ENCODE results near the gene PIK3R2.

DNA sequence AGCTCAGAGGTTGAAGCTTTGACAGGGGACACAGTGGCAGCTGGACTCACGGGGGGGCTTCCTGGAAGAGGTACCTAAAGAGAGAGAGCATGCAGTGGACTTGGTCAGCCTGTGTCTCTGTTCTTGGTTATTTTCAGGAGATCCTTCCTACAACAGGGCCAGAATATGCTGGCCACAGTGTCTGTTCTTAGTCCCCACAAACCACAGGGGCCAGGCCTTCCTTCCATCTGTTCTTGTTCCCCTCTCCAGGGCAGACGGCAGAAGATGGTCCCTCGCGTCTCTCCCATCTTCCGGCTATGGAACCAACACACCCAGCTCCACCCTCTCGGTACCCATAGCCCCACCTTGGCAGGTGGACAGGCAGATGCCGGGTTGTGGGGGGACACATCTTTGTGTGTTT lies 30.5 kb upstream of the PIK3R2 start:
- TF ChIP-seq, protein P1, sequence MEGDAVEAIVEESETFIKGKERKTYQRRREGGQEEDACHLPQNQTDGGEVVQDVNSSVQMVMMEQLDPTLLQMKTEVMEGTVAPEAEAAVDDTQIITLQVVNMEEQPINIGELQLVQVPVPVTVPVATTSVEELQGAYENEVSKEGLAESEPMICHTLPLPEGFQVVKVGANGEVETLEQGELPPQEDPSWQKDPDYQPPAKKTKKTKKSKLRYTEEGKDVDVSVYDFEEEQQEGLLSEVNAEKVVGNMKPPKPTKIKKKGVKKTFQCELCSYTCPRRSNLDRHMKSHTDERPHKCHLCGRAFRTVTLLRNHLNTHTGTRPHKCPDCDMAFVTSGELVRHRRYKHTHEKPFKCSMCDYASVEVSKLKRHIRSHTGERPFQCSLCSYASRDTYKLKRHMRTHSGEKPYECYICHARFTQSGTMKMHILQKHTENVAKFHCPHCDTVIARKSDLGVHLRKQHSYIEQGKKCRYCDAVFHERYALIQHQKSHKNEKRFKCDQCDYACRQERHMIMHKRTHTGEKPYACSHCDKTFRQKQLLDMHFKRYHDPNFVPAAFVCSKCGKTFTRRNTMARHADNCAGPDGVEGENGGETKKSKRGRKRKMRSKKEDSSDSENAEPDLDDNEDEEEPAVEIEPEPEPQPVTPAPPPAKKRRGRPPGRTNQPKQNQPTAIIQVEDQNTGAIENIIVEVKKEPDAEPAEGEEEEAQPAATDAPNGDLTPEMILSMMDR (conservative IDR thresholded peaks at IDR 0.05; ENCODE audit: low read length): no peak
- no peak for TF ChIP-seq EZH2phosphoT487 (IDR thresholded peaks at IDR 0.05; ENCODE audit: borderline replicate concordance, low read depth, low read length)

Measured in OCI-LY7 (cell line).